Keratinocyte (primary cell): ENCODE measurements around the gene RALGPS2.

Experiments
- CTCF ChIP-seq, 3 experiments: IDR thresholded peaks in 1 of 3; conservative IDR thresholded peaks in 1 of 3; optimal IDR thresholded peaks in 1 of 3; 2 replicates in 2 of 3; 3 replicates in 1 of 3; pipeline versions ENCODE3 to v1.5.1; 2011; ENCODE audit warnings: low read length in 3 of 3, mild to moderate bottlenecking in 3 of 3, moderate library complexity in 2 of 3, control low read depth in 1 of 3, inconsistent platforms in 1 of 3; ENCODE audit not compliant: insufficient read depth in 2 of 3; ENCODE audit errors: extremely low read depth in 1 of 3
- EZH2 ChIP-seq: IDR thresholded peaks from one replicate; pipeline ENCODE4 v1.6.1; 2012; ENCODE audit warnings: inconsistent platforms, mild to moderate bottlenecking, low read length, moderate library complexity

- TF ChIP-seq CTCF (optimal IDR thresholded peaks at IDR 0.05 in 1 of 3, IDR thresholded peaks at IDR 0.05 in 1 of 3, conservative IDR thresholded peaks at IDR 0.05 in 1 of 3; ENCODE audit: extremely low read depth in 1 of 3, insufficient read depth in 2 of 3, low read length in 3 of 3), result no peak
- TF ChIP-seq EZH2, result no peak
Observed at GRCh38 chr1:178792394-178792793, 67.3 kb downstream of the RALGPS2 start.
